NCI-H524 treated with DMSO at 0.1 percent for 48 hours (cell line): ENCODE results near the gene EXOC2.

Experiments used
- DNase-seq: peaks from one replicate; lab custom pipeline; 2025; lab: John Stamatoyannopoulos, UW

Gene EXOC2

GRCh38 chr6:692858-693722 is at the start of gene EXOC2:
TSS of gene EXOC2 (minus strand) at chr6:693139. CDS start at chr6:637818, 55,321 bp downstream.
- DNase-seq, result no peak

GRCh38 chr6:741410-742339 is 48.7 kb upstream of the EXOC2 start:
- DNase-seq, result no peak

- no peak for DNase-seq
These were observed 43.9 kb upstream of the EXOC2 start for GRCh38 chr6:736657-737446.

- no peak for DNase-seq
These were observed 40.7 kb upstream of the EXOC2 start for GRCh38 chr6:733431-734219.

GRCh38 chr6:731924-732323 is 39.0 kb upstream of the EXOC2 start:
- no peak for DNase-seq

GRCh38 chr6:729606-730320 is 36.8 kb upstream of the EXOC2 start:
- DNase-seq, result no peak

GRCh38 chr6:727856-728255 is 34.9 kb upstream of the EXOC2 start:
- no peak for DNase-seq

- no peak for DNase-seq
These were observed 30.6 kb upstream of the EXOC2 start for GRCh38 chr6:723540-723939.

GRCh38 chr6:722608-723007 is 29.7 kb upstream of the EXOC2 start:
- DNase-seq, result no peak

GRCh38 chr6:722077-722524 is 29.2 kb upstream of the EXOC2 start:
- DNase-seq, result no peak

- no peak for DNase-seq
These were observed 25.4 kb upstream of the EXOC2 start for GRCh38 chr6:718345-718744.

- DNase-seq, result no peak
These were observed 24.2 kb upstream of the EXOC2 start for GRCh38 chr6:717135-717534.

- no peak for DNase-seq
These were observed 23.0 kb upstream of the EXOC2 start for GRCh38 chr6:715709-716491.

GRCh38 chr6:714100-714499 is 21.2 kb upstream of the EXOC2 start:
- DNase-seq, result no peak

GRCh38 chr6:713351-713750 is 20.4 kb upstream of the EXOC2 start:
- no peak for DNase-seq

- no peak for DNase-seq
These were observed 19.9 kb upstream of the EXOC2 start for GRCh38 chr6:712805-713204.

- no peak for DNase-seq
These were observed 19.0 kb upstream of the EXOC2 start for GRCh38 chr6:711925-712324.

GRCh38 chr6:710601-711571 is 17.9 kb upstream of the EXOC2 start:
- no peak for DNase-seq
